GM21576 (cell line): ENCODE data around the gene TOR1A.
"Not testable (repeated sequence)": the region's sequence is repeated elsewhere in the genome, so short reads cannot be mapped to it uniquely, and the experiment has no call there.

Source experiments
- ATAC-seq: cut with Tn5 transposase; IDR thresholded peaks from one replicate; pipeline ENCODE4 v1.9.1; 2021; ENCODE audit warnings: mild to moderate bottlenecking, moderate library complexity; ENCODE audit not compliant: unreplicated experiment

TOR1A gene

GRCh38 chr9:129783516-129784361, 40.2 kb downstream of the TOR1A start:
- peak; percentile 50 for ATAC-seq

- ATAC-seq = no peak
Measured at GRCh38 chr9:129781981-129782380, 42.0 kb downstream of the TOR1A start.

GRCh38 chr9:129781131-129781530, 42.8 kb downstream of the TOR1A start:
- ATAC-seq = no peak

GRCh38 chr9:129779560-129780190, 44.3 kb downstream of the TOR1A start:
- no peak for ATAC-seq

GRCh38 chr9:129778469-129778868, 45.5 kb downstream of the TOR1A start:
- no peak for ATAC-seq

- no peak for ATAC-seq
Measured at GRCh38 chr9:129777769-129778130, 46.2 kb downstream of the TOR1A start.

GRCh38 chr9:129776938-129777768, 46.8 kb downstream of the TOR1A start:
- ATAC-seq = no peak

- no peak for ATAC-seq
Measured at GRCh38 chr9:129776566-129776937, 47.4 kb downstream of the TOR1A start.

- ATAC-seq = not testable (repeated sequence)
Measured at GRCh38 chr9:129776096-129776495, 47.8 kb downstream of the TOR1A start.

GRCh38 chr9:129775448-129775798, 48.5 kb downstream of the TOR1A start:
- ATAC-seq = no peak

- ATAC-seq = no peak
Measured at GRCh38 chr9:129774791-129775447, 49.0 kb downstream of the TOR1A start.

- ATAC-seq = no peak
Measured at GRCh38 chr9:129773262-129774048, 50.5 kb downstream of the TOR1A start.

GRCh38 chr9:129770741-129771140, 53.2 kb downstream of the TOR1A start:
- no peak for ATAC-seq

- ATAC-seq = no peak
Measured at GRCh38 chr9:129769669-129770068, 54.3 kb downstream of the TOR1A start.

GRCh38 chr9:129768486-129768885, 55.5 kb downstream of the TOR1A start:
- no peak for ATAC-seq

GRCh38 chr9:129765764-129766317, 58.1 kb downstream of the TOR1A start:
- ATAC-seq = no peak

GRCh38 chr9:129762985-129763926, 60.7 kb downstream of the TOR1A start:
- ATAC-seq = no peak
